ENCODE results near the gene LIMS1. TPM values are rescaled to one million over a fixed set of nuclear protein-coding genes. Genes with fewer than 3 reads are reported as not detected.
"Not testable (repeated sequence)": the region's sequence is repeated elsewhere in the genome, so short reads cannot be mapped to it uniquely, and the experiment has no call there.

LIMS1 gene
- total RNA-seq, 2 donors from 2014 or later, result 35.6 to 86.5 TPM

DNA sequence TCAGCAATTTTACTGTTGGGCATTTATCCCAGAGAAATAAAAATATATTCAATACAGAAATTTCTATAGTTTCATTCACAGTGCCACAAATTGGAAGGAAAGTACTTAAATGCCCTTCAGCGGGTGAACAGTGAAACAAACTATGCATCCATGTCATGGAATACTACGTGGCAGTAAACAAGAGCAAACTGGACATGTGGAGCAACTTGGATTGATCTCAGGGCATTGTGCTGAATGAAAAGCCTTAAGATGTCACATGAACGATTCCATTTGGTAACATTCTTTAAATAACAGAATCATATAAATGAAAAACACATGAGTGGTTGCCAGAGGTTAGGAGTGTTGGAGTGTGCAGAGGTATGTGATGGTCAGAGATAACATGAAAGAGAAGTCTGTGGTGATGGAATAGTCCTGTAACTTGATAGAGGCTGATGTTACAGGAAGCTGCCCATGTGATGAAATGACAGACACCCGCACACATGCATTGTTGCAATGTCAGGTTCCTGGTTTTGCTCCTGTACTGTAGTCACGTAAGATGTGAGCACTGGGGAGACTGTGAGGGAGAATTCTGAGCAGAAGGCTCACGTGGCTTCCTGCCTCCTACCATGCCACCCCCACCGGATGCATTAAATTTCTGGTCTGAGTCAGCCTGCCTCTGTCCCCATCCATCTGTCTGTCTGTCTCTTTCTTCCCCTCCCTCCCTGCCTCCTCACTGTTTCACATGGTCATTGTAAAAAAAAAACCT, 118.1 kb downstream of the LIMS1 start:
- ATAC-seq (peak; percentile 98), DNase-seq (ENCODE audit: low spot score in 2 of 2) (peak; percentile 25 to 71)
- not testable (repeated sequence) for H3K9me3 Mint-ChIP-seq, H3K36me3 Mint-ChIP-seq
- peak overlapping the region; percentile 87 to 90 for H3K27ac Mint-ChIP-seq

GRCh38 chr2:108653425-108653824, 119.2 kb downstream of the LIMS1 start:
- not testable (repeated sequence) for H3K27ac Mint-ChIP-seq; H3K36me3 Mint-ChIP-seq; H3K9me3 Mint-ChIP-seq; DNase-seq (ENCODE audit: low spot score in 2 of 2); ATAC-seq

DNA sequence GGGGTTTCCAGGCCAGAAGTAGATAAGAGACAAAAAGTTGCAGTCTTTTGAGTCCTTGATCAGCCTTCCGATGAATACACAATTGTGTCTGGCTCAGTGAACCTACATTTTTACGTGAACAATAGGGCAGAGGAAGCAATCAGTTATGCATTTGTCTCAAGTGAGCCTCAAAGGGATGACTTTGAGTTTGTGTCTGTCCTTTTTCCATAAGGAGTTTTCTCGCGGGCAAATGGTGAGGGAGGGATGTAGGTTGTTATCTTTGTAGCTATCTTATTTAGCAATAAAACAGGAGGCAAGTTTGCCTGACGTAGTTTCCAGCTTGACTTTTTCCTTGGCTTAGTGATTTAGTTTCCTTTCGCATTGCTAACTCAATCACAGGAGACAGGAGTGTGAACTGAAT, 119.6 kb downstream of the LIMS1 start:
- not testable (repeated sequence) for DNase-seq (ENCODE audit: low spot score in 2 of 2); H3K9me3 Mint-ChIP-seq; H3K36me3 Mint-ChIP-seq; ATAC-seq
- peak overlapping the region in 1 of 2 donors; percentile 13 for H3K27ac Mint-ChIP-seq

GRCh38 chr2:108654521-108655125, 120.4 kb downstream of the LIMS1 start:
- not testable (repeated sequence) for ATAC-seq, H3K27ac Mint-ChIP-seq, H3K9me3 Mint-ChIP-seq

DNA sequence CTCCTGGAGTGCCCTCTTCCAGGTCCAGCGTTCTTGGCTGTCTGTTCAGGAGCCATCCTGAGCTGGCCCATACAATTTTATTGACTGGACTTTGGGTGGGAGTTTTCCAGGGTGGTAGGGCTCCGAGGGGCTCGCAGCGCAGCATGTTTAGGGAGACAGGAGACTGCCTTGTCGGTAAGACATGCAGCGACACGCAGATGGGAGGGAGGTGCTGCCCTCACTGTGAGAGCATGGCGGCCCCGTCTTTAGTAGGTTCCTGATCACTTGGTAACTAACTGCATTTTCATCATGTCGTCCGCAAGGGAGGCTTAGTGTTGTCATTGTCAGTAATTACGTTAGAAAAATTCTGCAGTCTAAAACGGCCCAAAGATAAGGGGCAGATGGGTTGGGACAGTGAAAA, 121.0 kb downstream of the LIMS1 start:
- H3K36me3 Mint-ChIP-seq; H3K9me3 Mint-ChIP-seq; H3K27ac Mint-ChIP-seq; ATAC-seq; DNase-seq (ENCODE audit: low spot score in 2 of 2): not testable (repeated sequence)

More at GRCh38 chr2:108654521-108655125, 120.4 kb downstream of the LIMS1 start:
- H3K36me3 Mint-ChIP-seq; DNase-seq (ENCODE audit: low spot score in 2 of 2): not testable (repeated sequence)

GRCh38 chr2:108656282-108656681, 122.0 kb downstream of the LIMS1 start:
- not testable (repeated sequence) for H3K27ac Mint-ChIP-seq; H3K9me3 Mint-ChIP-seq; H3K36me3 Mint-ChIP-seq; ATAC-seq; DNase-seq (ENCODE audit: low spot score in 2 of 2)

- ATAC-seq; H3K27ac Mint-ChIP-seq; H3K36me3 Mint-ChIP-seq; H3K9me3 Mint-ChIP-seq; DNase-seq (ENCODE audit: low spot score in 2 of 2): not testable (repeated sequence)
These were observed 123.2 kb downstream of the LIMS1 start for GRCh38 chr2:108657517-108657916.

- not testable (repeated sequence) for ATAC-seq; DNase-seq (ENCODE audit: low spot score in 2 of 2); H3K36me3 Mint-ChIP-seq; H3K27ac Mint-ChIP-seq; H3K9me3 Mint-ChIP-seq
These were observed 124.3 kb downstream of the LIMS1 start for GRCh38 chr2:108658553-108658952.

GRCh38 chr2:108661493-108661892, 127.2 kb downstream of the LIMS1 start:
- H3K27ac Mint-ChIP-seq; ATAC-seq; DNase-seq (ENCODE audit: low spot score in 2 of 2); H3K9me3 Mint-ChIP-seq; H3K36me3 Mint-ChIP-seq: not testable (repeated sequence)

- not testable (repeated sequence) for H3K36me3 Mint-ChIP-seq; H3K27ac Mint-ChIP-seq; DNase-seq (ENCODE audit: low spot score in 2 of 2); H3K9me3 Mint-ChIP-seq
- peak in 1 of 2 donors; percentile 62 for ATAC-seq
These were observed 127.9 kb downstream of the LIMS1 start for GRCh38 chr2:108662207-108662612.

- H3K27ac Mint-ChIP-seq; H3K9me3 Mint-ChIP-seq; ATAC-seq; DNase-seq (ENCODE audit: low spot score in 2 of 2); H3K36me3 Mint-ChIP-seq: not testable (repeated sequence)
These were observed 129.1 kb downstream of the LIMS1 start for GRCh38 chr2:108663346-108663745.

DNA sequence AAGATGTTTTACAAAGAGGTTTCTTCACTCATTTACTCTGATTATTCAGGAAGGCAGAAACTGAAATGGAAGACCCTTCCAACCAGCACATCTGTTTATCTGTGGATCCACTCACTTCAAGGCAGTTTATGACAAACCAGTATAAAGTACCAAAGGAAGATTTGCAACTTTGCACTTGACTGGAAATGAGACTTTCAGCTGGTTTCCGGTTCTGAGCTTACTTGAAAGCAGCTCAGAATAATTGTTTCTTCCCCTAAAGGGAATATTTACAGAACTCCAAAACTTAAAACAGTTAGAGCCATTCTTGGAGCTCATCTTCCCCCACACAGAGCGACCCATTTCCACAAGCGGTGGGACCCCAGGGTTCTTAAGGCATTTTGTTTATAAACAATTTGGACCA, 129.8 kb downstream of the LIMS1 start:
- not testable (repeated sequence) for DNase-seq (ENCODE audit: low spot score in 2 of 2); H3K9me3 Mint-ChIP-seq; H3K36me3 Mint-ChIP-seq; H3K27ac Mint-ChIP-seq; ATAC-seq

DNA sequence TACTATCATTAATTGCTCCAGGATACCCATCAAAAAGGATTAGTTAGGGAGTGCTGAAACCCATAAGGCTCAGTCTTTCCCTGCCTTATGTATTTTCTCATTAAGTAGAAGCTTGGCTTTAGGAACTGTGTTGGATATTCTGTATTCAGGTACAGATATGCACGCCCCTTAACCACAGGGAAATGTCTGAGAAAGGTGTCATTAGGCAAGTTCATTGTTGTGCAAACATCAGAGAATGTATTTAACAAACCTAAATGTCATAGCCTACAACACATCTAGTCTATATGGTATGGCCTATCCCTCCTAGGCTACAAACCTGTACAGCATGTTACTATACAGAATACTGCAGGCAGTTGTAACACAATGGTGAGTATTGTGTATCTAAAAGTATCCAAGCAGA, 130.7 kb downstream of the LIMS1 start:
- not testable (repeated sequence) for H3K9me3 Mint-ChIP-seq; ATAC-seq; H3K36me3 Mint-ChIP-seq; H3K27ac Mint-ChIP-seq; DNase-seq (ENCODE audit: low spot score in 2 of 2)

DNA sequence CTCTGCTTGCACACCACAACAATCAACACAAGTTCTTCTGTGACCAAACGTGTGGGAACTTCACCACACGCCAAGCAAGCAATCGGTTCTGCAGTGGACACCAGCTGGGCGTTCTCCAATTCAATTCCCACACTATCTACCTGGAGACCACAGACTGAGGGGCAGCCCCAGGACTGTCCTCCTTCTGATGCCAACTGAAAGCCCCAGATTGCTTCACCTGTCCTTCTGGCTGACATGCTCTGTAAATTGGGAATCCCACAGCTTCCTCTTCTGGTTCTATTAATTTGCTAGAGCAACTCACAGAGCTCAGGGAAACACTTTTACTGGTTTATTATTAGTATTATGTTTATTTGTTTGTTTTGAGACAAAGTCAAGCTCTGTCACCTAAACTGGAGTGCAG, 131.7 kb downstream of the LIMS1 start:
- DNase-seq (ENCODE audit: low spot score in 2 of 2); ATAC-seq; H3K9me3 Mint-ChIP-seq; H3K27ac Mint-ChIP-seq; H3K36me3 Mint-ChIP-seq: not testable (repeated sequence)

DNA sequence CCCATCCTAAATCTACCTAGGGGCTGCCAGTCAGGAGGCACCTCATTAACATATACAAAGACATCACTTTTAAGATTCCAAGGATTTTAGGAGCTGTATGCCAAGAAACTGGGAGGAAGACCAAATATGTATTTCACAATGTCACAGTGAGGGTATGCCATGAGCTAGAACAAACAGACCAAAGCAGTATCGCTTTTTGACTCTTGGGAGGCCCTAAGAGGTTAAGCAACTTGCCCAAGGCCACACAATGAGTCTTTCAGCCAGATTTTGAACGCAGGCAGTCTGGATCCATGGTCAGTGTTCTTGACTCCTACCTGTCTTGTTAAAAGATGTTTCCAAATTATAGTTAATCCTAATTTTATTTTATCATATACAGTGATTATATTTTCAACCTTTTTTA, 132.9 kb downstream of the LIMS1 start:
- not testable (repeated sequence) for H3K27ac Mint-ChIP-seq; DNase-seq (ENCODE audit: low spot score in 2 of 2); H3K9me3 Mint-ChIP-seq; H3K36me3 Mint-ChIP-seq; ATAC-seq

GRCh38 chr2:108670282-108670681, 136.0 kb downstream of the LIMS1 start:
- DNase-seq (ENCODE audit: low spot score in 2 of 2), result not testable (repeated sequence)

GRCh38 chr2:108672200-108672805, 138.0 kb downstream of the LIMS1 start:
- H3K27ac Mint-ChIP-seq; DNase-seq (ENCODE audit: low spot score in 2 of 2); H3K36me3 Mint-ChIP-seq; H3K9me3 Mint-ChIP-seq: not testable (repeated sequence)
- ATAC-seq, result peak in 1 of 2 donors; percentile 28

More at GRCh38 chr2:108670282-108670681, 136.0 kb downstream of the LIMS1 start:
- H3K9me3 Mint-ChIP-seq, ATAC-seq, H3K36me3 Mint-ChIP-seq: not testable (repeated sequence)
- H3K27ac Mint-ChIP-seq, result peak overlapping the region in 1 of 2 donors; percentile 65

Data from activated naive CD4-positive, alpha-beta T cell treated with anti-CD3 and anti-CD28 coated beads, Interleukin-2, amount 50 U/mL, for 72 hours (primary cell).